HL-60 (cell line): ENCODE data around the gene NPSR1.

Source experiments
- DNase-seq, 2 experiments: peaks; one replicate each; pipeline ENCODE4 v3.0.0-alpha.2; 2010 to 2020; ENCODE audit warnings: low read depth in 1 of 2, low spot score in 1 of 2
- H3K27ac ChIP-seq: fragments of 250-450 bp; sonication (Bioruptor Pico); replicated peaks from 2 replicates; pipeline ENCODE4 v1.5.1; 2020; ENCODE audit warnings: mild to moderate bottlenecking, moderate library complexity
- H3K27me3 ChIP-seq: fragments of 250-450 bp; sonication (Bioruptor Pico); 2 replicates; pipeline ENCODE4 v1.5.1; 2021; ENCODE audit warnings: mild to moderate bottlenecking, moderate library complexity; ENCODE audit not compliant: insufficient read depth, poor library complexity, severe bottlenecking
- H3K4me3 ChIP-seq: replicated peaks from 2 replicates; pipeline ENCODE4 v1.5.1; 2011; ENCODE audit warnings: mild to moderate bottlenecking, control low read depth, low read length; ENCODE audit not compliant: insufficient read depth
- CTCF ChIP-seq: IDR thresholded peaks from one replicate; pipeline ENCODE4 v1.5.1; 2011; ENCODE audit warnings: low read length, control low read depth, inconsistent platforms; ENCODE audit not compliant: insufficient read depth
- GABPA ChIP-seq: IDR thresholded peaks from 2 replicates; pipeline ENCODE4 v1.6.1; 2012; ENCODE audit warnings: low read depth
- POLR2AphosphoS5 ChIP-seq: IDR thresholded peaks from 2 replicates; pipeline ENCODE4 v1.6.1; 2012; ENCODE audit warnings: low read depth
- REST ChIP-seq: IDR thresholded peaks from 2 replicates; pipeline ENCODE4 v1.6.1; 2012; ENCODE audit warnings: low read depth; ENCODE audit not compliant: insufficient replicate concordance
- SPI1 ChIP-seq: IDR thresholded peaks from 2 replicates; pipeline ENCODE4 v1.6.1; 2012; ENCODE audit warnings: low read depth, mild to moderate bottlenecking, borderline replicate concordance

The NPSR1 gene

GRCh38 chr7:34718867-34719266 is 60.8 kb downstream of the NPSR1 start:
- no peaks in the 10 kb centered on the region for H3K27me3 ChIP-seq
- H3K27ac ChIP-seq: no peak overlapping the region
- DNase-seq: no peak
- TF ChIP-seq CTCF: no peak
- H3K4me3 ChIP-seq: no peak overlapping the region

- TF ChIP-seq REST (no peak), SPI1 (no peak), POLR2AphosphoS5 (no peak), GABPA (no peak), CTCF (no peak)
- DNase-seq: no peak
- no peaks in the 10 kb centered on the region for H3K27me3 ChIP-seq
Observed at GRCh38 chr7:34719636-34720035, 61.6 kb downstream of the NPSR1 start.

GRCh38 chr7:34720289-34720688 is 62.3 kb downstream of the NPSR1 start:
- Histone ChIP-seq H3K27ac (no peak overlapping the region), H3K27me3 (no peaks in the 10 kb centered on the region), H3K4me3 (no peak overlapping the region)
- DNase-seq: no peak
- TF ChIP-seq CTCF (no peak), SPI1 (no peak), REST (no peak), POLR2AphosphoS5 (no peak), GABPA (no peak)

More at GRCh38 chr7:34719636-34720035, 61.6 kb downstream of the NPSR1 start:
- Histone ChIP-seq H3K4me3 (no peak overlapping the region), H3K27ac (no peak overlapping the region)

GRCh38 chr7:34723338-34723737 is 65.3 kb downstream of the NPSR1 start:
- TF ChIP-seq SPI1: no peak
- H3K27ac ChIP-seq: no peak overlapping the region
- no peak for DNase-seq
- H3K4me3 ChIP-seq: no peak overlapping the region
- no peaks in the 10 kb centered on the region for H3K27me3 ChIP-seq
